ENCODE results near the gene CRTAC1. TPM values are rescaled to one million over a fixed set of nuclear protein-coding genes. Genes with fewer than 3 reads are reported as not detected.

Gene CRTAC1
- total RNA-seq, 1 experiment from 2014 or later = 1.8 TPM

DNA sequence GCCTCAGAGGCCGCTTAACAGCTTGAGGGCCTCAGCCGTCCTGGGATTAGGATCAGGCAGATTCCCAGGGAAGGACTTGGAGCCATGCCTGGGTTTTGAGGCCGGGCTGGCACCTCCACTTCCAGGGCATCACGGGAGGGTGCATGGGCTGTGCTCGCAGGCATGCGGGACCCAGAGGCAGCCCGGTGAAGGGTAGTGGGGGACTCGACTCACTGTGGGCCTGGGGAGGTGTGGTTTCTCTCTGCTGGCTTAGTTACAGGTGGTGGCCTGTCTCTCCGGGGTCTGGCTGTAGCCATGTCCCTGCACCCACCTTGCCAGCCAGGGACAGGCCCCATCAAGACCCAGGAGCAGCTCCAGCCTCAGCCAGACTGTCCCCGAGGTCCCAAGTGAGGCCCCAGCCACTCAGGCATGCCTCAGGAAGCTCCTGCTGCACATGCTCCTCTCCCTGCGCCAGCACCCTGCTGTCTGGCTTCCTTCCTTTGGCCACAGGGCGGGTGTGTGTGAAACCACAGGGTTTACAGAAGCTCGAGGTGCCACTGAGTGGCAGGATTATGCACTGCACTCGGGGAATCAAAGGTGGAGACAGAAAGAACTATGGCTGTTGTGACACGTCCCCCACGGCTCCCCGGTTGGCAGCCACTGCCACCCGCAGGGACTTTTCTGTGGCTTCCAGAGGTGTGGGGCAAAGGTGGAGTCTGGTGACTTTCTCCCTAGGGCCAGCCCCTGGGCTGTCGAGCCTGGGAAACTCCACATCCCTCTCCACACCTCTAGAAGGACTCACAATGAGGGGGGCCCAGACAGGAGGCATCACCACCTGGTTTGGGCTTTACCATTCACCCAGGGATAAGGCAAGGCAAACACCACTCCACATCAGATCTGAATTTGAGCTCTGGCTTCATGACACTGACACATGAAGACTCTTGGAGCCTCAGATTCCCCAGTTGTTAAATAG, 161.1 kb downstream of the CRTAC1 start:
- in situ Hi-C loops (cut with HindIII; ENCODE audit: low pct_unique_long_range_greater_than_20kb, low sequenced_read_pairs) = no loop called here

DNA sequence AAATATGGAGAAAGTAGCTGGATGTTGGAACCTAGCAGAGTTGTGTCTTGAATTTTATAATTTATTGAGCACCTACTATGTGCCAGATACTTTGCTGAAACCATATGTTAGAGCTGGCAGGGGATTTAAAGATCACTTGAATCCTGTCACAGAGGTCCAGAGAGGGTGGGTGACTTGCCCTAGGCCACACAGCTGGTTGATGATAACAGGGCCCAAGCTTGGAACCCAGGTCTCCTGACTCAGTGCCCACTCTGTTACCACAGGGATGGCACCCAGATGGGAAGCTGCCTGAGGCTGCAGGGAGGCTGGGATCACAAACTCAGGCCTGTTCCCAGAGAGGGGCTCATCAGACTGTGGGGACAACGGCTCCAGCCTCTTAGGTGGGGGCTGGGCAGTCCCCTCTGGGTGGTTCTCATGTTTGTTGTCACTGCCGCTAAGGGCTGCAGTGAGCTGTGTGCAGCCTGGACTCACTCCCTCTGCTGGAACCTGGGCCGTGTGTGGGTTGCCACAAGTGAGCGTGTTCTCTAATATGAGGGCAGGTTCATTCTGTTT, 162.2 kb downstream of the CRTAC1 start:
- in situ Hi-C loops (cut with HindIII; ENCODE audit: low pct_unique_long_range_greater_than_20kb, low sequenced_read_pairs) = no loop called here
- no peak for DNase-seq (ENCODE audit: low read depth, low spot score)

More for the DNA sequence above, 161.1 kb downstream of the CRTAC1 start:
- peak; percentile 93 for DNase-seq (ENCODE audit: low read depth, low spot score)

DNA sequence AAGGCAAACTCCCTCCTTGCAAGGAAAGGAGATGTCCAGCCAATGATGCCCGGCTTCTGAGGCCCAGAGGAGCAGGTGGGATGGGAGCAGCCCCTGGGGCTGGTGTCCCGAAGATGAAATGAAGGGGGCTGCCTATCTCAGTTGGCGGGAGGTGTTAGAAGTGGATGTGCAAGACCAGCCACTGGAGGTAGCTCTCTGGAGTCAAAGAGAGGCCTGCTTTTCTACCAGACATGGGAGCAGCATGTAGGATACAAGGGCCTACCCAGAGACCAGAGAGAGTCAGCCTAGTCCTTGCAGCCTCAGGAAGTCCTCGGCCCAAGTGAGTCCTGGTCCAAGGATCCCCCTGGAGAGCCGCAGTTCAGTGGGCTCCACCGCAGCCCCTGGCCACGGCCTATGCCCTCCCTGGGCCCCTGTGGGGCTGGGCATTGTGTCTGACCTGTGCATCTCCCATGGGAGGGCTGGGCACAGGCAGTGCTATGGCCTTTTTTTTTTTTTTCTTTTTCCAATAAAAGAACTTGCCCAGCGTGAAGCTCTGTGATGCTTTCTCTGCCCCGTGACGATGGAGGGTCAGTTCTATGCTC, 163.1 kb downstream of the CRTAC1 start:
- DNase-seq (ENCODE audit: low read depth, low spot score) = no peak
- in situ Hi-C loops (cut with HindIII; ENCODE audit: low pct_unique_long_range_greater_than_20kb, low sequenced_read_pairs) = no loop called here

- in situ Hi-C loops (cut with HindIII; ENCODE audit: low pct_unique_long_range_greater_than_20kb, low sequenced_read_pairs) = no loop called here
These were observed 163.7 kb downstream of the CRTAC1 start for GRCh38 chr10:97866524-97867219.

DNA sequence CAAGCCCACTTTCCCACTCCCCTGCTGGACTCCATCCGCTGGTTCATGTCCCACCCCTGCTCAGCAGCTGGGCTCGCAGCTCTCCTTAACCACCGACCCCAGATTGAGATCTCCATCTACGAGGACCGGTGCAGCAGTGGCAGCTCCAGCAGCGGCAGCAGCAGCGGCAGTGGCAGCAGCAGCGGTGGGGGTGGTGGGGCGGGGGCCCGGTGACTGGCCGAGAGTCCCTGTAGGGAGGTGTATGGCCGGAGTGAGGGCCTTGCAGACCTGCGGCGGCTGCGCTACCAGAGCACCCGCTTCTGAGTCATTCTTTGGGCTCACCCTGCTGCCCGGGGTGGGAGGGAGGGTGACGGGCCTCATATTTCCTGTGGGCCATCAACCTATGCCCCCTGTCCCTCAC, 164.9 kb downstream of the CRTAC1 start:
- in situ Hi-C loops (cut with HindIII; ENCODE audit: low pct_unique_long_range_greater_than_20kb, low sequenced_read_pairs) = no loop called here
- DNase-seq (ENCODE audit: low read depth, low spot score) = no peak

More at GRCh38 chr10:97866524-97867219, 163.7 kb downstream of the CRTAC1 start:
- no peak for DNase-seq (ENCODE audit: low read depth, low spot score)

DNA sequence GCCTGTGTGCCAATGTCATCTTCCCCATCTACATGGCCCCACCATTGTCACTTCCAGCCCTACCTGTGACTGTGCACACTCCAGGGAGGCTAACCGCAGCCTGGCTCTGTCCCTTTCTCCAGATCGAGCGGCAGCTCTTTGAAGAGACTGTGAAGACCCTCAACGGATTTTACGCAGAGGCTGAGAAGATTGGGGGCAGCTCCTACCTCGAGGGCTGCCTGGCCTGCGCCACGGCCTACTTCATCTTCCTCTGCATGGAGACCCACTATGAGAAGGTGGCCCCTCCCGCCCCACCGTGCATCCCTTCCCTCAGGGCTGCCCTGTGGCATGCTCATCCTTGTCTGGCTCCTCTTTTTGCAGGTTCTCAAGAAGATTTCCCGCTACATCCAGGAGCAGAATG, 166.6 kb downstream of the CRTAC1 start:
- in situ Hi-C loops (cut with HindIII; ENCODE audit: low pct_unique_long_range_greater_than_20kb, low sequenced_read_pairs) = no loop called here

DNA sequence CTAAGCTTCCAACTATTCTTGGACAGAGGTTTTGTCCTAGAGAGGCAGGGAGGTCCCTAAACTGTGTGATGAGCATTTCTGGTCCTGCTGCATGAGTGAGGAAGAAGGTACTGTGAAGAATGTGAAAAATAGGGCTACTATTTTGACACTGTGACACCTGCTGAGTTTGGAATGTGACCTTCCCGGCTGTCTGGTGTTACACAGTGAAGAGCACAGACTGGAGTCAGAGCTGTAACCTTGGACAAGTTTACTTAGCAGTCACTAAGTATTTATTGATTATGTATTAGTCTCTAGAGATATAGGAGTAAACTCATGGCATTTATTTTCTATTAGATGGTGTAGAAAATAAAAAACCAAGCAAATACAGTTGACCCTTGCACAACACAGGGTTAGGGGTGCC, 168.5 kb downstream of the CRTAC1 start:
- no peak for DNase-seq (ENCODE audit: low read depth, low spot score)
- in situ Hi-C loops (cut with HindIII; ENCODE audit: low pct_unique_long_range_greater_than_20kb, low sequenced_read_pairs) = no loop called here

More for the DNA sequence above, 166.6 kb downstream of the CRTAC1 start:
- no peak for DNase-seq (ENCODE audit: low read depth, low spot score)

DNA sequence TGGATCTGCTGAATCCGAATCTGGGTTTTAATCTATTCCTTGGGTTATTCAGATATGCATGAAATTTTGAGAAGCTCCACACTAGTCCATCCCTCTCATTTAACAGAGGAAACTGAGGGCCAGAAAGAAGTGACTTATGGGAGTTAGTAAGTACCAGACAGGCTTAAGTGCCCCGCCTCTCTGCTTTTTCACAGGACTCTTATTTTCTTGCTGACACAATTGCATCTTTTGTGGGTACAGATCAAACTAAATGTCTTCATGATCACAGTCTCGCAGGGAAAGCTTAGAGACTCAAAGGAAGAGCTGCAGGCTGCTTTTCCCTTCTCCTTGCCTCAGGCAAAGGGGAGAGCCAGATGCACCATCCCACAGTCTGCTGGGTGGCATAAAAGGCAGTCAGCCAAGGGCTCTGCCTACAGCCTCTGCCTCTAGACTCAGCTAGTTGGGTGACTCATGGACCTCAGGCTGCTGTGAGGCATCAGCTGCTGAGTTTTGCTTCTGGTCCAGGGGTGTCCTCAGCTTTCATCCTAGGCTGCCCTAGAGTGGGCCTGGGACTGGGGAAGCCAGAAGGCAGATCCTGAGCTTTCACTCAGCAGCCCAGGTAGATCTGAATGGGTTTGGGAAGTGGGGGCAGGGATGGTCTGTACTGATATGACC, 169.2 kb downstream of the CRTAC1 start:
- in situ Hi-C loops (cut with HindIII; ENCODE audit: low pct_unique_long_range_greater_than_20kb, low sequenced_read_pairs) = no loop called here
- peak; percentile 83 for DNase-seq (ENCODE audit: low read depth, low spot score)

- no peak for DNase-seq (ENCODE audit: low read depth, low spot score)
- in situ Hi-C loops (cut with HindIII; ENCODE audit: low pct_unique_long_range_greater_than_20kb, low sequenced_read_pairs) = no loop called here
These were observed 172.4 kb downstream of the CRTAC1 start for GRCh38 chr10:97858001-97858439.

GRCh38 chr10:97854743-97855142, 175.7 kb downstream of the CRTAC1 start:
- in situ Hi-C loops (cut with HindIII; ENCODE audit: low pct_unique_long_range_greater_than_20kb, low sequenced_read_pairs) = no loop called here
- no peak for DNase-seq (ENCODE audit: low read depth, low spot score)

- DNase-seq (ENCODE audit: low read depth, low spot score) = no peak
- in situ Hi-C loops (cut with HindIII; ENCODE audit: low pct_unique_long_range_greater_than_20kb, low sequenced_read_pairs) = no loop called here
These were observed 177.5 kb downstream of the CRTAC1 start for GRCh38 chr10:97852840-97853405.

DNA sequence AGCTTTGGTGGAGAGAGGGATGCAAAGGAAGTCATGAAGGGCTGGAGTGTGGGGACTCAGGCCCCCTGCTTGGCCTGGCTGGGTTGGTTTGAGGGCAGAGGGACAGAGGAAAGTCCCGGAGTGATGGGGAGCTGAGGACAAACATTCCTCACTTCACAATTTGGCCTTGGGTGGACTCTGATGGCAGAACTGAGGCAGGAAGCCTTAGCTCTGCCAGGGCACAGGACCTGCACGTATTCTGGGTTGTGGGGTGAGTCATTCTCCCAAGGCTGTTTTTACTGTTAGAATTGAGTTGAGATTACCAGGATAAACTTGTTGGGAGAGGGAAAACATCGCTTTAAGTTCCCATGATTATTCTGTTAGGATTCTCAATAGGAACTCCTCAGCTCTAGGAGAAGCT, 178.1 kb downstream of the CRTAC1 start:
- in situ Hi-C loops (cut with HindIII; ENCODE audit: low pct_unique_long_range_greater_than_20kb, low sequenced_read_pairs) = no loop called here
- no peak for DNase-seq (ENCODE audit: low read depth, low spot score)

DNA sequence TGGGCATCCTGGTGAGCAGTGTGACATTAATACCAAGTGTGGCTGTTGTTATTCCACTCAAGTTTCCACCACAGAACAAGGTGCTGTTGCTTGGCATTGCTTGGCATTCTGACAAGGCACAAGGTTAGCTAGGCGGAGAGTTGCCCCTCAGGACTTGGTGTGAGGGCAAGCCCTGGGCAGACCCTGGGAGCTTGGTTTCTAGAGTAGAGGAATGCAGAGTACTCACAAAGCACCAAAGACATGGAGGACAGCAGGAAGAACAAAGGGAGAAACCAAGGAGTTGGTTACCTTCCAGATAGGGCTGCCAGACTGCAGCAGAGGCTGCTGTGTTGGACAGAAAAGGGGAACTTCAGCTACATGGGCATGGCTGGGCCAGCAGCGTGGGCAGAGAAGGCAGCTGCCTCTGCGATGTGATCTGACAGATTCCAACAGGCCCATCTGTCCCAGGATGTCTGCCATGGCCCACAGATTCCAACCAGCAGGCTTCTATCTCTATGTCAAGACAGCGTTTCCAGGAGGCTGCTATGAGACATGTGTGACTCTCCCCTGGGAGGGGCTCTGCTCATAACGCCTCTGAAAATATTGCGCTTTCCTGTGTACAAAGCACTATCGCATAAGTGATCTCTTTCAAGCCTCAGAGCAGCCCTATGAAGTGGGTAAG, 178.9 kb downstream of the CRTAC1 start:
- in situ Hi-C loops (cut with HindIII; ENCODE audit: low pct_unique_long_range_greater_than_20kb, low sequenced_read_pairs) = no loop called here
- no peak for DNase-seq (ENCODE audit: low read depth, low spot score)

- in situ Hi-C loops (cut with HindIII; ENCODE audit: low pct_unique_long_range_greater_than_20kb, low sequenced_read_pairs) = no loop called here
- DNase-seq (ENCODE audit: low read depth, low spot score) = no peak
These were observed 180.0 kb downstream of the CRTAC1 start for GRCh38 chr10:97850446-97850845.

DNA sequence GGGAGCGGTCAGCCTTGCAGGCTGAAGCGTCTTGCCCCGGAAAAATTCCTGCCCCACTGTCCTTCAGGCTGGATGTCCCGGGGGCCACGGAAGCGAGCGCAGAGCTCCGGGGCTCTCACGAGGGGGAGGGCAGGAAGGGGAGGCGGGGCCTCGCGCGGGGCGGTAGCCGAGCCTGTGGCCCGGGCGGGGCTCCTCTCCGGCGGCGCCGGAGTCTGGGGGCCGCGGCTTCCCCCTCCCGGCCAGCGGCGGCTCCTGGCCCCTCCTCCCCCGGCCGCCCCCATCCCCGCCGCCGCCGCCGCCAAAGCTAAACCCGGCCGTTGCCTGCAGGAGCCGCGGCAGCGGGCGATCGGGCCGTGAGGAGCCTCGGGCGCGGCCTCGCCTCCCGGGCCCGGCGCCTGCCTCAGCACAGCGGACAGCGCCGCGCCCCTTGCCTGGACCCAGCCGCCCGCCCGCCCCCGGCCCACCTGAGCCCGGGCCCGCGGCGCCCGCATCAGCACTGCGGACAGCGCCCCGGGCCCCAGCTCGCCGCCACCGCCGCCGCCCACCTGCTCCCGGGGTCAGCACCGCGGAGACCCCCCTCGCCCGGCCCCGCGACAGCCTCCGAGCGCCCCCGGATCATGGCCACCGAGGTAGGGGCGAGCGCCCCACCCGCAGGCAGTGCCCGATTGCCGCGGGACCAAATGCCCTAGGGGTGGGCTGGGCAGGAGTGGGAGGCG, 180.6 kb downstream of the CRTAC1 start, which contains the start of gene GOLGA7B:
GOLGA7B (plus strand) TSS at position 157 of the 716 bp plus-strand sequence; CDS start at position 618, 461 bp downstream.
- in situ Hi-C loops (cut with HindIII; ENCODE audit: low pct_unique_long_range_greater_than_20kb, low sequenced_read_pairs) = no loop called here
- peak; percentile 62 for DNase-seq (ENCODE audit: low read depth, low spot score)

GRCh38 chr10:97849103-97849686, 181.2 kb downstream of the CRTAC1 start:
- in situ Hi-C loops (cut with HindIII; ENCODE audit: low pct_unique_long_range_greater_than_20kb, low sequenced_read_pairs) = no loop called here
- DNase-seq (ENCODE audit: low read depth, low spot score) = peak; percentile 29

Data from SK-MEL-5 (cell line).